Nephron progenitor cell (in vitro differentiated cells): Measurements from ENCODE around the gene DPH5.
"Not testable (repeated sequence)": the region's sequence is repeated elsewhere in the genome, so short reads cannot be mapped to it uniquely, and the experiment has no call there.

Experiments
- DNase-seq: peaks from one replicate; pipeline ENCODE4 v3.0.0; 2021
- H3K27ac Mint-ChIP-seq: 2 replicates; pipeline ENCODE4 v1.8.0; 2021; ENCODE audit warnings: mild to moderate bottlenecking, moderate library complexity, mixed read lengths
- H3K27me3 Mint-ChIP-seq: 2 replicates; pipeline ENCODE4 v1.8.0; 2021; ENCODE audit warnings: mild to moderate bottlenecking, low read depth, mixed read lengths; ENCODE audit not compliant: poor library complexity
- H3K36me3 Mint-ChIP-seq: 2 replicates; pipeline ENCODE4 v1.8.0; 2021; ENCODE audit warnings: low read depth, mixed read lengths
- H3K4me1 Mint-ChIP-seq: 2 replicates; pipeline ENCODE4 v1.8.0; 2021; ENCODE audit warnings: mixed read lengths
- H3K4me3 Mint-ChIP-seq: 2 replicates; pipeline ENCODE4 v1.8.0; 2021; ENCODE audit warnings: mild to moderate bottlenecking, moderate library complexity, mixed read lengths
- H3K9me3 Mint-ChIP-seq: 2 replicates; pipeline ENCODE4 v1.8.0; 2021; ENCODE audit warnings: mild to moderate bottlenecking, moderate library complexity, mixed read lengths
- TF ChIP-seq, protein P1 (sequence below): fragments of 200-600 bp; sonication (generic); IDR thresholded peaks from 2 replicates; pipeline ENCODE4 v1.5.0; 2021; ENCODE audit warnings: antibody characterized with exemption

Gene DPH5

DNA sequence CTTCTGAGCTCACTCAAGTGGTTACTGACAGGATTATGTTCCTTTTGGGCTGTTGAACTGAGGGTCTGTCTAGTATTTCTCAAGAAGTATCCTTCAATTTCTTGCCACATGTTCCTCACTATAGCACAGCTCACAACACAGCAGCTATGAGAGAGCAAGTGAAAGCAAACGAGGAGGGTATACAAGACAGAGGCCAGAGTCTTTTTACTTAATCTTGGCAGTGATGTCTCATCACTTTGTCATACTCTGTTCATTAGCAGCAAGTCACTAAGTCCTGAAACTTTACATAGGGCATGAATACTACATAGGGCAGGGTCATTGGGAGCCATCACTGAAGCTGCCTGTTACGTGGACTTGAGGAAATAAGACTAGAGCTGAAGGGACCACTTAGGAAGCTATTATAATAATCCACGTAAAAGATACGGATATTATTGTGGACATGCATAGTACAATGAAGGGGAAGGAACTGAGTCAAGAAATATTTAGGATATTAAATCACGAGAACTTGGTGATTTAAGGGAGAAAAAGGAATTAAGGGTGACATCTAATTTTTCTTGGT, 66.0 kb downstream of the DPH5 start:
- Mint-ChIP-seq H3K4me3 (no peak overlapping the region), H3K27me3 (no peaks in the 10 kb centered on the region), H3K4me1 (no peaks in the 10 kb centered on the region), H3K9me3 (no peaks in the 10 kb centered on the region), H3K36me3 (peaks cover 26% of the 10 kb centered on the region), H3K27ac (no peak overlapping the region)
- TF ChIP-seq, protein P1, sequence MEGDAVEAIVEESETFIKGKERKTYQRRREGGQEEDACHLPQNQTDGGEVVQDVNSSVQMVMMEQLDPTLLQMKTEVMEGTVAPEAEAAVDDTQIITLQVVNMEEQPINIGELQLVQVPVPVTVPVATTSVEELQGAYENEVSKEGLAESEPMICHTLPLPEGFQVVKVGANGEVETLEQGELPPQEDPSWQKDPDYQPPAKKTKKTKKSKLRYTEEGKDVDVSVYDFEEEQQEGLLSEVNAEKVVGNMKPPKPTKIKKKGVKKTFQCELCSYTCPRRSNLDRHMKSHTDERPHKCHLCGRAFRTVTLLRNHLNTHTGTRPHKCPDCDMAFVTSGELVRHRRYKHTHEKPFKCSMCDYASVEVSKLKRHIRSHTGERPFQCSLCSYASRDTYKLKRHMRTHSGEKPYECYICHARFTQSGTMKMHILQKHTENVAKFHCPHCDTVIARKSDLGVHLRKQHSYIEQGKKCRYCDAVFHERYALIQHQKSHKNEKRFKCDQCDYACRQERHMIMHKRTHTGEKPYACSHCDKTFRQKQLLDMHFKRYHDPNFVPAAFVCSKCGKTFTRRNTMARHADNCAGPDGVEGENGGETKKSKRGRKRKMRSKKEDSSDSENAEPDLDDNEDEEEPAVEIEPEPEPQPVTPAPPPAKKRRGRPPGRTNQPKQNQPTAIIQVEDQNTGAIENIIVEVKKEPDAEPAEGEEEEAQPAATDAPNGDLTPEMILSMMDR, result no peak
- DNase-seq, result no peak

DNA sequence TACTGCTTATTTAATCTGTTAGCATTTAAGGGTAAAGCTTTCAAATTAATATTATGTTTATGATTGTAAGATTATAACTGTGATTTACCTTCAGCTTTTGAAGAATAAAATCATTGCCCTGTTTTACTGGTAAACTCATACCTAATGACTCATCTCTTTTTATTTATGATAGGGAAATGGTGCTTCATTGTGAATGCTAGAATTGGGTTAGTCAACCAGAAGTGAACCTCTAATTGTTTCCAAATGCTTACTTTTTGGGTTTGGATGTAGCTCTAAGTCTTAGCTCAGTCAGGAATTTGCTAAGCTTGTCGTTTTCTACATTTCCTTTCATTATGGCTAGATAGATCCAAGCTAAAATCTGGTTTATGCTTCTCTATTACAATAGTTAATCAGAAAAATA, 70.3 kb downstream of the DPH5 start:
- no peak overlapping the region for H3K27ac Mint-ChIP-seq
- H3K27me3 Mint-ChIP-seq, result no peaks in the 10 kb centered on the region
- peaks cover 26% of the 10 kb centered on the region for H3K36me3 Mint-ChIP-seq
- no peaks in the 10 kb centered on the region for H3K9me3 Mint-ChIP-seq
- no peak overlapping the region for H3K4me3 Mint-ChIP-seq
- TF ChIP-seq, protein P1, result no peak
- peaks cover 25% of the 10 kb centered on the region for H3K4me1 Mint-ChIP-seq
- DNase-seq, result no peak

DNA sequence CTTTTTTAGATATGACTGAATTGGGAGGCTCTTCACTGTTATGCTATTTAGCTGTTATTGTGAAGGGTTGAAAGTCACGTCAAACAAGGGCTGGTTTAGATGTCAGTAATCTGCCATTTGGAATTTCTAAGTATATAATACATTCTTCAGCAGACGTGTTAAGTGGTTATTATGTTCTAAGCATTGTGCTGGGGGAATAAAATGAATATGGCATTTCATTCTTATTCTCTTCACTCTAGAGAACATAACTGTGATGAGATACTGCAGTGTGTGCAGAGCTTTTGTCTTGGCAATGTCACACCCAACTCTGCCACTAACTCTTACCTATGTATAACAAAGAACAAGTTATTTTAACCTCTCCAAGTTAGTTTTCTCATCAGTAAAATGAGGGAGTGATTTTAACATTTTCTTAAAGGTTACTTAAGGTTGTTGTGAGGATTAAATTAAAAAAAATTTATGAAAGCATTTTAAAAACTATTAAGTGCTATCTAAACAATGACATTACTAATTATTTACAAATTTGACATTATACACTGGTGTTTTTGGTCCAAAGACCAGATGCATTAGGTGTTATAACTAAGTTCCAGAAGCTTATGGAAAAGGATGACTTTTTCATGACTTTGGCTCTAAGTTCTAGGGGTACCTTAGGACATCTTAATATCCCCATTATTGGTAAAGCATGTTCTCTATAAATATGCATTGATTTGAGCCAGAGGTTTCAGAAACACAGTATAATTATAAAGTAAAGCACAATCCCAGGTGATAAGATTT, 71.4 kb downstream of the DPH5 start:
- Mint-ChIP-seq H3K27me3 (no peaks in the 10 kb centered on the region), H3K9me3 (peaks cover 1% of the 10 kb centered on the region), H3K36me3 (peaks cover 26% of the 10 kb centered on the region), H3K27ac (peak overlapping the region; percentile 16), H3K4me3 (no peak overlapping the region), H3K4me1 (peaks cover 37% of the 10 kb centered on the region)
- no peak for DNase-seq
- TF ChIP-seq, protein P1, result no peak

DNA sequence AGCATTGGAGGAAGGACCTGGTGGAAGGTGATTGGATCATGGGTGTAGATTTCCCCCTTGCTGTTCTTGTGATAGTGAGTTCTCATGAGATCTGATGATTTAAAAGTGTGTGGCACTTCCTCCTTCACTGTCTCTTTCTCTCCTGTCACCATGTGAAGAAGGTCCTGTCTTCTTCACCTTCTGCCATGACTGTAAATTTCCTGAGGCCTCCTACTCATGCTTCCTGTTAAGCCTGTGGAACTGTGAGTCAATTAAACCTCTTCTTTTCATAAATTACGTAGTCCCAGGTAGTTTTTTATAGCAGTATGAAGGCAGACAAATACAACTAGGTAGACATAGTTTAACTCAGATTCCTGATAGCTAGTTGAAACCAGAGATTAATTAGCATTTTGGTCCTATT, 72.6 kb downstream of the DPH5 start:
- Mint-ChIP-seq H3K36me3 (peaks cover 38% of the 10 kb centered on the region), H3K27ac (peak overlapping the region; percentile 38), H3K9me3 (peaks cover 13% of the 10 kb centered on the region), H3K4me1 (peaks cover 41% of the 10 kb centered on the region)
- H3K4me3 Mint-ChIP-seq, DNase-seq, H3K27me3 Mint-ChIP-seq: not testable (repeated sequence)

DNA sequence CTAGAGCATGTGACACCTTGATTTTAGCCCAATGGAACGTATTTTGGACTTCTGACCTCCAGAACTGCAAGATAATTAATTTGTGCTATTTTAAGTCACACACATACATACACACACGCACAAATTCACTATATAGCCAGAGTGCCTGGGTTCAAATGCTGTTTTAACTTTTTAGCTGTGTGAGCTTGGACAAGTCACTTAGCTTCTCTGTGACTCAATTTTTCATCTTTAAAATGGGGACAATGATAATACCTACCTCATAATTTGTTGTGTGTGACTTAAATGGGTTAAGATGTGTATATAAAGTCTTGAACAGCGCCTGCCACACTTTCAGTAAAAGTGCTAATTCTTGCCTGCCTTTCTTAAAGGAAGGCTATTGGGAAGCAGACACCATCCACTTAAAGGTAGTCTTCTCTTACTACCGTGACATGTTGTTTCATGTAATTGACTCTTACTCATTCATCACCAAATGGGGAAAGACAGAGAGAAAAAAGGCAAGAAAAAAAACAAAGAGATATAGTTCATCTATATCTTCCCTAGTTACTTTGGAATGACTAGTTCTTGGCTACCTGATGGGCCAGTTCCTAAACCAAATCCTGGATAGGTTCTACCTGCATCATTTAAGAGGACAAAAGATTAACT, 73.4 kb downstream of the DPH5 start:
- H3K27me3 Mint-ChIP-seq, result no peaks in the 10 kb centered on the region
- peaks cover 46% of the 10 kb centered on the region for H3K36me3 Mint-ChIP-seq
- peak overlapping the region; percentile 38 for H3K27ac Mint-ChIP-seq
- no peak overlapping the region for H3K4me3 Mint-ChIP-seq
- peaks cover 20% of the 10 kb centered on the region for H3K9me3 Mint-ChIP-seq
- DNase-seq, result no peak
- H3K4me1 Mint-ChIP-seq, result peaks cover 41% of the 10 kb centered on the region
- TF ChIP-seq, protein P1, result no peak

DNA sequence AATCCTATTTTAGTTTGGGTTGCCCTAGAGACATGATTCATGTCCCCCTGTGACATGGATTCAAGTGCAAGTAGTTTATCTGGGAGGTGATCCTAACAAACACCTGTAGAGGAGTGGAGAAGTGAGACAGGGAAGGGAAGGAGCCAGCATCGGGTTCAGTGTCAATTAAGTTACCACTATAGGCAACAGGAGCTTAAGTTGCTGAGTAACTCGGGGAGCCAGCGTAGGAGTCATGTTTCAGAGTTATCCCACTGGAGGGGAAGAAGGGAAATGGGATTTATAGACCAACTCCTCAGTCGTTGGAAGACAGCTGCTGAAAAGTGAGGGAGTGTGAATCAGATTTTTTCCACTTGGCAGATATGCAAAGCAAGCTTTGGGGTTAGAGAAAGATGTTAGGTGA, 74.8 kb downstream of the DPH5 start:
- H3K36me3 Mint-ChIP-seq, result peaks cover 60% of the 10 kb centered on the region
- H3K4me1 Mint-ChIP-seq, result peaks cover 41% of the 10 kb centered on the region
- no peaks in the 10 kb centered on the region for H3K27me3 Mint-ChIP-seq
- peak overlapping the region; percentile 16 for H3K4me3 Mint-ChIP-seq
- peak overlapping the region; percentile 61 for H3K27ac Mint-ChIP-seq
- peak; percentile 18 for DNase-seq
- H3K9me3 Mint-ChIP-seq, result peaks cover 35% of the 10 kb centered on the region
- TF ChIP-seq, protein P1, result no peak
